IPS-NIHi7 (cell line): ENCODE results near the gene TOLLIP.
"Not testable (repeated sequence)": the region's sequence is repeated elsewhere in the genome, so short reads cannot be mapped to it uniquely, and the experiment has no call there.

ENCODE experiments used
- DNase-seq: peaks from one replicate; pipeline ENCODE4 v3.0.0; 2012; ENCODE audit warnings: mixed read lengths; ENCODE audit errors: extremely low spot score

Gene TOLLIP

GRCh38 chr11:1263010-1263409, 46.4 kb downstream of the TOLLIP start:
- no peak for DNase-seq

- DNase-seq = peak; percentile 93
Observed at GRCh38 chr11:1262172-1263006, 47.0 kb downstream of the TOLLIP start.

GRCh38 chr11:1261241-1262071, 48.0 kb downstream of the TOLLIP start:
- no peak for DNase-seq

DNA sequence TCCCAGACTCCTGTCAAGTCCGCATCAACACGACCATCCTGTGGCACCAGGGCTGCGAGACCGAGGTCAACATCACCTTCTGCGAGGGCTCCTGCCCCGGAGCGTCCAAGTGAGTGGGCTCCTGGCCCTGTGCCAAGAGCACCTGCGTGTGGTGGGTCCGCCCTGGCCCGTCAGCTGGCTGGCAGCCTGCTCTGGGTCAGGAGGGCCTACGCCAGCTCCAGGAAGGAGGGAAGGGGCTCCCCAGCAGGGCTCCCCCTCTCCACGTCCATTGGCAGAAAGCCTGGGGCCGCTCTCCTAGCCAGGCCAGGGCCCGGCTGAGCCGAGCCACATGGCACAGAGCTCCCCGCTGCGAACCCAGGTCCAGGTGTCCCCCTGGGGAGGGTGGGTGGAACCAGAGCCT, 48.8 kb downstream of the TOLLIP start:
- DNase-seq = no peak

DNA sequence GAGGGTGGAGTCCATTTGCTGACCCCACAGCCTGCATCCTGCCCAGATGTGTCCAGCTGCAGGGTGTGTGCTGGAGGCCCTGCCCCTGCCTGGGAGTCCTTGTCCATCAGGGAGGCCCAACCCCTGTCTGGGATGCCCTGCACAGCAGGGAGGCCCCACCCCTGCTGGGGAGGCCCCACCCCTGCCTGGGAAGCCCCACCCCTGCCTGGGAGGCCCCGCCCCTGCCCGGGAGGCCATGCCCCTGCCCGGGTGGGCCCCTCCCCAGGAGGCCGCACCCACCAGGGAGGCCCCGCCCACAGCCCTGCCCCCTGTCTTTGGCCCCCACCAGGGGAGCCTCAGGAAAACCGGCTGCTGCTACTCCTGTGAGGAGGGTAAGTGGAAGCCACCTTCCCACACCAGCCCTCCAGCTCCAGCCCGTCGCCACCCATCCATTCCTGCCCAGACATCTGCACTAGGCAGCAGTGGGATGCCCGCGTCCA, 49.4 kb downstream of the TOLLIP start:
- DNase-seq = peak; percentile 69

GRCh38 chr11:1259561-1259960, 49.9 kb downstream of the TOLLIP start:
- no peak for DNase-seq

DNA sequence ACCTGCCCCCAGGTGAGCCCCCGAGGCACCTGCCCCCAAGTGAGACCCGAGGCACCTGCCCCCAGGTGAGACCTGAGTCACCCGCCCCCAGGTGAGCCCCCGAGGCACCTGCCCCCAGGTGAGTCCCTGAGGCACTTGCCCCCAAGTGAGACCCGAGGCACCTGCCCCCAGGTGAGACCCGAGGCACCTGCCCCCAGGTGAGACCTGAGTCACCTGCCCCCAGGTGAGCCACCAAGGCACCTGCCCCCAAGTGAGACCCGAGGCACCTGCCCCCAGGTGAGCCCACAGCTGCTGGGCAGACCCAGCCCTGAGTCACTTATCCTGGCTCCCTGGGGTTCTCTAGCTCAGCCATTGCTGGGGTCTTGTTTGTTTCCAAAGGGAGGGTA, 50.4 kb downstream of the TOLLIP start:
- no peak for DNase-seq

- no peak for DNase-seq
Observed at GRCh38 chr11:1258401-1259075, 50.9 kb downstream of the TOLLIP start.

- DNase-seq = no peak
Observed at GRCh38 chr11:1257916-1258315, 51.5 kb downstream of the TOLLIP start.

DNA sequence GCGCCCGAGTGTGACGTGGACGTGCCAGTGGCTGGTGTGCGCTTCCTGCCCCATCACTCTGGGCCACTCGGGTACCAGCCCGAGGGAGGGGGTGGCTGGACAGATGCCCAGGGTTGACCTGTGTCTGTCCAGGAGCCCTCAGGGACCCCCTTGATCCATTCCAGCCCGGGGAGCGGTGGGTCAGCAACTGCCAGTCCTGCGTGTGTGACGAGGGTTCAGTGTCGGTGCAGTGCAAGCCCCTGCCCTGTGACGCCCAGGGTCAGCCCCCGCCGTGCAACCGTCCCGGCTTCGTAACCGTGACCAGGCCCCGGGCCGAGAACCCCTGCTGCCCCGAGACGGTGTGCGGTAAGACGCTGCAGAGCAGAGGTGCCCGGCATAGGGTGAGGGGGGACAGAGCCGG, 52.1 kb downstream of the TOLLIP start:
- DNase-seq = no peak

GRCh38 chr11:1256257-1257045, 53.0 kb downstream of the TOLLIP start:
- peak; percentile 77 for DNase-seq

DNA sequence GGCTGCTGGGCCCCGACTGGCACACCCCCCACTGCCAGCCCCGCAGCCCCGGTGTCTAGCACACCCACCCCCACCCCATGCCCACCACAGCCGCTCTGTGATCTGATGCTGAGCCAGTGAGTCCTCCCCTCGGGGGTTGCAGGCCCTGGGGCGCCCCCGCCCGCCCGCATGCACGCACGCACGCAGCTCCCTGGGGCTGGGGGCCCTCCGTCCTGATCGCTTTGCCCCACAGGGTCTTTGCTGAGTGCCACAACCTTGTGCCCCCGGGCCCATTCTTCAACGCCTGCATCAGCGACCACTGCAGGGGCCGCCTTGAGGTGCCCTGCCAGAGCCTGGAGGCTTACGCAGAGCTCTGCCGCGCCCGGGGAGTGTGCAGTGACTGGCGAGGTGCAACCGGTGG, 54.3 kb downstream of the TOLLIP start:
- DNase-seq = no peak

DNA sequence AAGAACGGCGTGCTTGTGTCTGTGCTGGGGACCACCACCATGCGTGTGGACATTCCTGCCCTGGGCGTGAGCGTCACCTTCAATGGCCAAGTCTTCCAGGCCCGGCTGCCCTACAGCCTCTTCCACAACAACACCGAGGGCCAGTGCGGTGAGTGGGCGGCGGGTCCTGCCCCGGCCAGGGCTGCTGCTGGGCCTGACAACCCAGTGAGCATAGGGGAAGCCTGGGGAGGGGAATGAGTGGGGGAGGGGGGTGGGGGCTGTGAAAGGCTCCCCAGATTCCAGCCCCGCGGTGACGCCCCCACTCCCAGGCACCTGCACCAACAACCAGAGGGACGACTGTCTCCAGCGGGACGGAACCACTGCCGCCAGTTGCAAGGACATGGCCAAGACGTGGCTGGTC, 54.7 kb downstream of the TOLLIP start:
- no peak for DNase-seq

DNA sequence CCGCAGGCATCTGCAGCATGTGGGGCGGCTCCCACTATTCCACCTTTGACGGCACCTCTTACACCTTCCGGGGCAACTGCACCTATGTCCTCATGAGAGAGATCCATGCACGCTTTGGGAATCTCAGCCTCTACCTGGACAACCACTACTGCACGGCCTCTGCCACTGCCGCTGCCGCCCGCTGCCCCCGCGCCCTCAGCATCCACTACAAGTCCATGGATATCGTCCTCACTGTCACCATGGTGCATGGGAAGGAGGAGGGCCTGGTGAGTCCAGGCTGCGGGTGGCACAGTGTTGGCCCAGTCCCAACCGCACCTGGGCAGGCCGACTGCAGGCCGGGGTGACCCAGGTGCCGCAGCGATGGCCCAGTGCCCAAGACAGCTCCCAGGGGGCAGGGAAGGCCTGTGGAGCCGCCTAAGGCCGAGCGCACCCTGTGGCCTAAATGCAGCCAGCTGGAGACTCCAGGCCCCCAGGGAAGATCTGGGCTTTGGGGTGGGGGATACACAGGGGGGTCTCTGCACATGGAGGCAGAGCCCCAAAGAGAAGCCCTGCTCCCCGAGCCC, 55.3 kb downstream of the TOLLIP start:
- DNase-seq = no peak

GRCh38 chr11:1253103-1253485, 56.3 kb downstream of the TOLLIP start:
- DNase-seq = no peak

GRCh38 chr11:1252371-1253102, 56.9 kb downstream of the TOLLIP start:
- no peak for DNase-seq

GRCh38 chr11:1251236-1251770, 58.1 kb downstream of the TOLLIP start:
- DNase-seq = no peak

GRCh38 chr11:1250411-1250810, 59.0 kb downstream of the TOLLIP start:
- not testable (repeated sequence) for DNase-seq

DNA sequence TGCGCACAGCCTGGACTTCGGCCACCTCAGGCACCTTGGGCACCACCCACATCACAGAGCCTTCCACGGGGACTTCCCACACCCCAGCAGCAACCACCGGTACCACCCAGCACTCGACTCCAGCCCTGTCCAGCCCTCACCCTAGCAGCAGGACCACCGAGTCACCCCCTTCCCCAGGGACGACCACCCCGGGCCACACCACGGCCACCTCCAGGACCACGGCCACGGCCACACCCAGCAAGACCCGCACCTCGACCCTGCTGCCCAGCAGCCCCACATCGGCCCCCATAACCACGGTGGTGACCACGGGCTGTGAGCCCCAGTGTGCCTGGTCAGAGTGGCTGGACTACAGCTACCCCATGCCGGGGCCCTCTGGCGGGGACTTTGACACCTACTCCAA, 60.5 kb downstream of the TOLLIP start:
- not testable (repeated sequence) for DNase-seq

DNA sequence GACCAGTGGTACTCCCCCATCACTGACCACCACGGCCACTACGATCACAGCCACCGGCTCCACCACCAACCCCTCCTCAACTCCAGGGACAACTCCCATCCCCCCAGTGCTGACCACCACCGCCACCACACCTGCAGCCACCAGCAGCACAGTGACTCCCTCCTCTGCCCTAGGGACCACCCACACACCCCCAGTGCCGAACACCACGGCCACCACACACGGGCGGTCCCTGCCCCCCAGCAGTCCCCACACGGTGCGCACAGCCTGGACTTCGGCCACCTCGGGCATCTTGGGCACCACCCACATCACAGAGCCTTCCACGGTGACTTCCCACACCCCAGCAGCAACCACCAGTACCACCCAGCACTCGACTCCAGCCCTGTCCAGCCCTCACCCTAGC, 62.4 kb downstream of the TOLLIP start:
- DNase-seq = not testable (repeated sequence)
